Measurements from ENCODE around the gene GDAP2.

DNA sequence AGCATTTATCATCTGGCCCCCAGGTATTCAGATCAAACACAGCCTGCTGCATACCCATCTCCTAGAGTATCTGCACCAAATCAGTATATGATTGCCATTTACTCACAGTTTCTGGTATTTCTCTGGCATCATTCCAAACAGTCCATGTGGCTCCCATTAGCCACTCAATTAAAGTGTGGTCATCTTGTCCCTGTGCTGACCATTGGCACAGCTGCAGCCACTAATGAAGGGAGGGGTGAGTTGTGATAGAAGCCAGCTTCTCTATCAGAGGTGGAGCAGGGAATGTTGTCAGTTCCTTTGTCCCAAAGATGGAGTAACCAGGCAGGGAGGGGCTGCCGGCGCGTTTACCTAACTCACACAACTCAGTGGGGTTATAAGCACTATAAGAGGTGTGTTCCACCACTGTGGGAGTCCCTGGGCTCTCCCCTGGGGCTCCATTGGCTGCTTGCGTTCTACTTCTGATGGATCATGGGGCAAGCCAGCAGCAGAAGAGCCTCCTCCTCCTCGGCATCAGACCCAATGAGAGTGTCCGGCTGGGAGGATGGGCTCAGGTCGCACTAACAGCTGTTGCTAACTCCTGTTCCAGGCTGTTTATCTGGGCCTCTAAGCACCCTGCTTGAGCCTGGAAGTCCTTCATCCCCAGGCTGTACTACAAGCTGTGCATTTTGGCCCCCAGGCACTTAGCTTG is 108.6 kb downstream of the GDAP2 start:
- TF ChIP-seq CTCF (IDR thresholded peaks at IDR 0.05) (no peak), POLR2A (IDR thresholded peaks at IDR 0.05) (no peak)
